ENCODE data around the gene TAB2. TPM values are rescaled to one million over a fixed set of nuclear protein-coding genes. Genes with fewer than 3 reads are reported as not detected.

TAB2 gene
- total and polyA plus RNA-seq, 2 of the 8 experiments (the other 6 are each of a cell fraction or from before 2014, with no cell fraction given), result 40.4 to 63.0 TPM

GRCh38 chr6:149451376-149452036 is 134.0 kb downstream of the TAB2 start:
- ChIA-PET CTCF (ENCODE audit: partially characterized antibody) (interaction anchor here (1.0 to 1.4 kb wide), 4 partner anchors 8 to 371 kb away, joined by 3 to 4 read pairs (median 3); no protein-coding TSS in a partner anchor), POLR2A (ENCODE audit: partially characterized antibody) (interaction anchor here (1.0 to 1.5 kb wide), 4 partner anchors 10 to 420 kb away, joined by 3 to 7 read pairs (median 3); no protein-coding TSS in a partner anchor)
- Histone ChIP-seq H2BK12ac (ENCODE audit: low read depth, low read length) (no peak overlapping the region), H3K23me2 (ENCODE audit: low read depth, low read length) (peaks cover 11% of the 10 kb centered on the region; the same call in 1 of the 2 replicates), H2BK20ac (ENCODE audit: low read length) (no peak overlapping the region), H4K5ac (ENCODE audit: insufficient read length, low read depth, low read length) (no peak overlapping the region), H3K18ac (ENCODE audit: extremely low read depth, low read length) (no peak overlapping the region), H3K4me2 (ENCODE audit: insufficient read depth in 1 of 2, low read depth in 2 of 2, low read length in 2 of 2) (peak overlapping the region; percentile 73 to 96), H3K79me1 (ENCODE audit: low read depth, low read length) (no peaks in the 10 kb centered on the region), H2BK5ac (ENCODE audit: low read depth, low read length) (no peak overlapping the region), H3K23ac (ENCODE audit: insufficient read length) (no peak overlapping the region), H3K27me3 (replicated peaks in 1 of 4; ENCODE audit: control insufficient read depth in 3 of 4, extremely low read depth in 1 of 4, insufficient read depth in 3 of 4, low read length in 3 of 4) (peaks cover 16 to 32% (median 30%) of the 10 kb centered on the region in 4 experiments), H3K14ac (ENCODE audit: insufficient read length) (no peak overlapping the region), H3K9me3 (ENCODE audit: insufficient read depth in 2 of 2, low read depth in 1 of 2, low read length in 1 of 2) (no peaks in the 10 kb centered on the region), H2AFZ (ENCODE audit: low read length) (peak overlapping the region; percentile 10; the same call in 1 of the 2 replicates), H3K27ac (ENCODE audit: low read depth, low read length) (no peak overlapping the region), H3K56ac (replicated peaks; ENCODE audit: insufficient read length, low read depth, low read length) (no peak overlapping the region), H3K4me3 (ENCODE audit: extremely low read depth in 1 of 4, insufficient read depth in 2 of 4, low read depth in 3 of 4, low read length in 4 of 4) (peak overlapping the region; percentile 46 to 67 (median 50)), H2BK120ac (replicated peaks; ENCODE audit: low read depth, low read length) (no peak overlapping the region), H3K36me3 (ENCODE audit: control insufficient read depth in 2 of 4, insufficient read depth in 4 of 4, low read length in 3 of 4) (no peaks in the 10 kb centered on the region), H2BK15ac (ENCODE audit: low read length) (no peak overlapping the region), H3K9ac (replicated peaks in 1 of 4; ENCODE audit: extremely low read depth in 1 of 4, low read depth in 3 of 4, low read length in 3 of 4) (no peak overlapping the region), H4K8ac (ENCODE audit: extremely low read depth, insufficient read depth, low read length) (peak overlapping the region; percentile 68; the same call in 1 of the 2 replicates), H4K91ac (replicated peaks; ENCODE audit: insufficient read length, low read length) (no peak overlapping the region), H2AK5ac (ENCODE audit: low read depth, low read length) (no peak overlapping the region), H4K20me1 (replicated peaks in 1 of 2; ENCODE audit: control insufficient read depth in 1 of 2, insufficient read depth in 2 of 2, low read length in 2 of 2) (no peaks in the 10 kb centered on the region), H3K4me1 (replicated peaks in 1 of 4; ENCODE audit: control insufficient read depth in 3 of 4, insufficient read depth in 4 of 4, low read length in 3 of 4) (peaks cover 0 to 1% (median 0%) of the 10 kb centered on the region in 4 experiments; a peak in 2 of 7 replicates), H3K4ac (replicated peaks; ENCODE audit: insufficient read length, low read depth, low read length) (no peak overlapping the region), H3K79me2 (ENCODE audit: control insufficient read depth in 1 of 2, insufficient read depth in 2 of 2, low read length in 2 of 2) (no peaks in the 10 kb centered on the region)
- TF ChIP-seq EZH2 (IDR thresholded peaks at IDR 0.05; ENCODE audit: low read depth, low read length, severe bottlenecking) (peak; percentile 48), SUZ12 (IDR thresholded peaks at IDR 0.05; ENCODE audit: low read length) (peak; percentile 44), KDM4A (IDR thresholded peaks at IDR 0.05; ENCODE audit: low read depth, low read length, severe bottlenecking) (peak; percentile 1), POLR2A (IDR thresholded peaks at IDR 0.05; ENCODE audit: control extremely low read depth in 1 of 2, low read depth in 2 of 2, low read length in 2 of 2) (no peak)
- DNase-seq (ENCODE audit: low read depth in 1 of 2, low spot score in 2 of 2) (peak in 1 of 2 experiments; percentile 60), FAIRE-seq (no peak)
- 41% methylated on average over 17 of the region's 47 CpGs; no CpG with 5 or more reads in 1 of the 2 experiments for WGBS, 2 experiments (ENCODE audit: extremely low coverage in 1 of 2, insufficient coverage in 1 of 2, insufficient read length in 1 of 2, insufficient replicate concordance in 2 of 2, low coverage in 1 of 2, low lambda C conversion rate in 2 of 2, missing lambda C conversion rate in 1 of 2)
